Central memory CD8-positive, alpha-beta T cell (primary cell): ENCODE results near the gene PRICKLE3.

Experiments
- ATAC-seq: fragments of 150-1000 bp; cut with Tn5 transposase; replicated peaks from 2 replicates; pipeline ENCODE4 v1.10.0; 2022; ENCODE audit warnings: mild to moderate bottlenecking, moderate FRiP score, moderate number of reproducible peaks; ENCODE audit not compliant: poor library complexity, severe bottlenecking; ENCODE audit errors: extremely low read depth
- DNase-seq, 2 donors: peaks; one replicate each; pipeline ENCODE4 v3.0.0; 2021; ENCODE audit warnings: low spot score in 2 of 2
- H3K27ac Mint-ChIP-seq: one replicate; pipeline ENCODE4 v1.8.0; 2022; ENCODE audit warnings: low read depth, mild to moderate bottlenecking, moderate library complexity, mixed read lengths
- H3K27me3 Mint-ChIP-seq: one replicate; pipeline ENCODE4 v1.8.0; 2022; ENCODE audit warnings: mixed read lengths
- H3K36me3 Mint-ChIP-seq: one replicate; pipeline ENCODE4 v1.8.0; 2022; ENCODE audit warnings: mild to moderate bottlenecking, moderate library complexity, mixed read lengths; ENCODE audit not compliant: insufficient read depth
- H3K4me1 Mint-ChIP-seq: one replicate; pipeline ENCODE4 v1.8.0; 2022; ENCODE audit warnings: mixed read lengths
- H3K4me3 Mint-ChIP-seq: one replicate; pipeline ENCODE4 v1.8.0; 2022; ENCODE audit warnings: mild to moderate bottlenecking, moderate library complexity, mixed read lengths
- H3K9me3 Mint-ChIP-seq: one replicate; pipeline ENCODE4 v1.8.0; 2022; ENCODE audit warnings: mixed read lengths

Gene PRICKLE3

DNA sequence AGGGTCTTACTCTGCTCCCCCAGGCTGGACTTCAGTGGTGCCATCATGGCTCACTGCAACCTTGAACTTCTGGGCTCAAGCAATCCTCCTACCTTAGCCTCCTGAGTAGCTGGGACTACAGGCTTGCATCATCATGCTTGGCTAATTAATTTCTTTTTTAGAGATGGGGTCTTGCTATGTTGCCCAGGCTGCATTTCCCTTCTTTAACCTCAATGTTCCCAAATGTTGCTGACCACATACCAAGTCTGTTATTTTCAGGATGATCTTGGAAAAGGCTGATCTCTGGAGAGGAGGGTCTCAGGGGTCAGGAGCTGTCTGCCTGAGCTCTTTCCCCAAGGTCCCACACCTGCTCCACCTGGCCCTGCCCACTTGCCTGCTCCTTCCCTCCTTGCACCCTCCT is 33.9 kb upstream of the PRICKLE3 start:
- peaks cover 2% of the 10 kb centered on the region for H3K36me3 Mint-ChIP-seq
- no peaks in the 10 kb centered on the region for H3K9me3 Mint-ChIP-seq
- H3K4me3 Mint-ChIP-seq, result no peak overlapping the region
- H3K27ac Mint-ChIP-seq, result no peak overlapping the region
- no peak for ATAC-seq
- H3K27me3 Mint-ChIP-seq, result peaks cover 20% of the 10 kb centered on the region
- no peaks in the 10 kb centered on the region for H3K4me1 Mint-ChIP-seq
- no peak for DNase-seq

DNA sequence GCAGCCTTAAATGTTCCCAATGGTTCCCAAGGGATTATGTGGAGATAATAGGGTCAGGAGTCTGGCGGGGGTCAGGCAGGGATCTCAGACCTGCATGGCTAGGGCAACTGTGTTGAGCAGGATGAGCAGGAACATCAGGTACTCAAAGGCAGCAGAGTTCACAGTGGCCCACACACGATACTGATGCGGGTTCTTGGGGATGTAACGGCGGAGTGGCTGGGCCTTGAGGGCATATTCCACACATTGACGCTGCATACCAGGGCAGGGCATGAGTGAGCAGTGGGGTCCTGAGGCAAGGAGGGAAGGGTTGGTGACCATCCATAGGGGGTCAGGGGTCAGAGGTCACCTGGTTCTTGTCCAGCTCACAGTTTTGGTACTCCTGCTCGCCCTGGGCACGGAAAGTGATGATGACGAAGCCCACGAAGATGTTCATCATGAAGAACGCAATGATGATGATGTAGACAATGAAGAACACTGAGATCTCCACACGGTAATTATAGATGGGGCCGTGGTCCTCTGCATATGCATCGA is 28.9 kb upstream of the PRICKLE3 start:
- ATAC-seq (no peak), DNase-seq (no peak)
- Mint-ChIP-seq H3K4me1 (no peaks in the 10 kb centered on the region), H3K36me3 (no peaks in the 10 kb centered on the region), H3K9me3 (no peaks in the 10 kb centered on the region), H3K27ac (no peak overlapping the region), H3K4me3 (no peak overlapping the region), H3K27me3 (no peaks in the 10 kb centered on the region)

DNA sequence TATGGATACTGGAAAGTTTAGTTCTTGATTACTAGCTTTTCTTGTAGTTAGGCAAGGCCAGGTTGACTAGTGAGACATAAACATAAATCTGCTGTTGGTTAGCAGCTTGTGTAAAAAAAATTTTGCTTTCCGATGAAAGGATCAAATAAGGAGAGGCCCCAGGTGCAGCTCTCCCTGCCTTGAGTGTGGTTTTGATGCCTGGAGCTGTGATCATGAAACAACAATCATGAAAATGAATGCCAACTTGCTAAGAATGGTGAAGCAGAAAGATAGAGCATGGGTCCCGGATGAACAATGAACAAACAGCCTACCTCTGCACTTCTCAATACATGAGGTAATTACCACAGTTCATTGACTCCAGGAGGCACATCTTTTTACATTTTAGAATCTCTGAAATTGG is 28.2 kb upstream of the PRICKLE3 start:
- no peaks in the 10 kb centered on the region for H3K27me3 Mint-ChIP-seq
- no peak overlapping the region for H3K4me3 Mint-ChIP-seq
- H3K9me3 Mint-ChIP-seq, result no peaks in the 10 kb centered on the region
- H3K27ac Mint-ChIP-seq, result no peak overlapping the region
- no peaks in the 10 kb centered on the region for H3K36me3 Mint-ChIP-seq
- H3K4me1 Mint-ChIP-seq, result no peaks in the 10 kb centered on the region
- ATAC-seq (no peak), DNase-seq (no peak)

GRCh38 chrX:49212861-49213260 is 26.7 kb upstream of the PRICKLE3 start:
- Mint-ChIP-seq H3K36me3 (no peaks in the 10 kb centered on the region), H3K4me1 (no peaks in the 10 kb centered on the region), H3K27me3 (no peaks in the 10 kb centered on the region), H3K27ac (no peak overlapping the region), H3K9me3 (no peaks in the 10 kb centered on the region), H3K4me3 (no peak overlapping the region)
- ATAC-seq, result no peak
- no peak for DNase-seq

DNA sequence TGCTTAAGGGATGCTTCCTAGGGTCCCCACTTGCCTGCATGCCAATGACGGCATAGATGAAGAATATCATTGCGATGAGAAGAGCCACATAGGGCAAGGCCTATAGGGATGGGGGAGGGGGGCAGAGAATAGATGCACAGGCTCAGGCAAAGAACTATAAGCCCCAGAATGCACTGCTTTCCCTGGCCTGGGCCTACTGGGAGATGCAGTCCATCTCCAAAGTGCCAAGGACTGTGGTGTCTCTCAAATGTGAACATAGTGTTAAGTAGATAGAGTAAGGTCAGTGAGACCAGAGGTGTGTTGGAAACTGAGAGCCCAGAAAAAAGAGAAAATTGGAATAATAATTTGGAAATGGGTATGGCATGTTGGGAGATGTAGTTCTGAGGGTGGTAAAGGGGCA is 26.0 kb upstream of the PRICKLE3 start:
- no peak overlapping the region for H3K27ac Mint-ChIP-seq
- no peak overlapping the region for H3K4me3 Mint-ChIP-seq
- H3K36me3 Mint-ChIP-seq, result no peaks in the 10 kb centered on the region
- H3K4me1 Mint-ChIP-seq, result no peaks in the 10 kb centered on the region
- ATAC-seq (no peak), DNase-seq (no peak)
- H3K27me3 Mint-ChIP-seq, result no peaks in the 10 kb centered on the region
- no peaks in the 10 kb centered on the region for H3K9me3 Mint-ChIP-seq

- DNase-seq (no peak), ATAC-seq (no peak)
- Mint-ChIP-seq H3K9me3 (no peaks in the 10 kb centered on the region), H3K4me3 (no peak overlapping the region), H3K27me3 (no peaks in the 10 kb centered on the region), H3K4me1 (no peaks in the 10 kb centered on the region), H3K36me3 (no peaks in the 10 kb centered on the region), H3K27ac (no peak overlapping the region)
Observed at GRCh38 chrX:49211074-49211473, 24.9 kb upstream of the PRICKLE3 start.

GRCh38 chrX:49210406-49210805 is 24.2 kb upstream of the PRICKLE3 start:
- no peak for DNase-seq
- no peaks in the 10 kb centered on the region for H3K4me1 Mint-ChIP-seq
- H3K36me3 Mint-ChIP-seq, result no peaks in the 10 kb centered on the region
- H3K4me3 Mint-ChIP-seq, result no peak overlapping the region
- ATAC-seq, result no peak
- no peaks in the 10 kb centered on the region for H3K27me3 Mint-ChIP-seq
- H3K9me3 Mint-ChIP-seq, result no peaks in the 10 kb centered on the region
- H3K27ac Mint-ChIP-seq, result no peak overlapping the region

DNA sequence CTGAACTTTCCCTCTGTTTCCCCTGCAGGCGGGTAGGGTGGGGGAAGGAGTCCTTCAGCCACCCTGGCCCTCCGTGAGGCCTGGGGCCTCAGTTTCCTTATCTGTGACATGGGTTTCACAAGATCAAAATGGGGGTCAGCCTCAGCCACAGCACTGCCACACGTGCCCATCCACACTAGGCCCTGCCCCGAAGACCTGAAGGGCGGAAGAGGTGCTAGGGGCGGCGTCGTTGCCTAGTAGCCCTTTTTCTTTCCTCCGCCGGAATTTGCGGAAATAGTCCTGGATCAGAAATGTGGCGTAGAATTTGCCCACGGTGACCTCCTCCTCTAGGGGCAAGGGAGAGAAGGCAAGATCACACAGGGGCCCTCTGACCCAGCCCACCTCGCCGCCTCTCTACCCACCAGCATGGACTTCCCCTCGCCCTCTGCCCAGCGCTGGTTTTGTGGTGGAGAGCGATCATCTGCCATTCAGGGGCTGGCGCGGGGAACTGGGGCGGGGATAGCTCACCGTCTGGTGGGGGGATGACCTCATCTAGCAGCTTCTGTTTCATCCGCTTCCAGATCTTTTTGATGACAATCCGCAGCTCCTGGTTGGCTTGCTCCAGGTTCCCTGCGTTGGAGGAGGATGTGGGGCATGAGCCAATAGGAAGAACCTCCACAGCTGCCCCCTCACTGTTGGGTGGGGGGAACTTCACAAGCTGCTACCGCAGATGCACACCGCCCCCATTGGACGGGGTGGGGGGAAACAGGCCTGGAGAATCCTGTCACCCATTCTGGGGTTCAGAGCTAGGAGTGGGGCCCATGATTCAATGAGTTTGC is 23.5 kb upstream of the PRICKLE3 start:
- H3K9me3 Mint-ChIP-seq, result no peaks in the 10 kb centered on the region
- H3K27me3 Mint-ChIP-seq, result no peaks in the 10 kb centered on the region
- H3K36me3 Mint-ChIP-seq, result no peaks in the 10 kb centered on the region
- no peak overlapping the region for H3K27ac Mint-ChIP-seq
- H3K4me1 Mint-ChIP-seq, result no peaks in the 10 kb centered on the region
- H3K4me3 Mint-ChIP-seq, result no peak overlapping the region
- DNase-seq, result no peak
- ATAC-seq, result no peak

DNA sequence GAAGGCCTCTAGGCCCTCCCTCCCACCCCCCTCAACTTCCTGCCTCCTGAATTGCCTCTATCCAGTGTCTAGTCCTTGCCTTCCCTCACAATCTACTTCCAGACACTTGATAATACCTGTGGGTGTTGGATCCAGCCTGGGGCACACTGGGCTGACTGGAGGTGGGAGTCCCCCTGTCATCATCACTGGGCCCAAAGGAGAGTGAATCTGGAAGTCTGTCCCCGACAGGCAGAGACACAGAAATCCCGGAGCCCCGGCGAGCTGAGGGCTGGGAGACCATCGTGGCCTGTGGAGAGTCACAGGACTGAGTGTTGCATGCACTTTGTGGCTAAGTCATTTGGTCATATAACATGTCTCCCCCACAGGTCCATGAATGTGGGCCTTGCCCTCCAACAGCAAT is 22.2 kb upstream of the PRICKLE3 start:
- ATAC-seq (no peak), DNase-seq (no peak)
- no peaks in the 10 kb centered on the region for H3K27me3 Mint-ChIP-seq
- H3K36me3 Mint-ChIP-seq, result no peaks in the 10 kb centered on the region
- H3K4me1 Mint-ChIP-seq, result no peaks in the 10 kb centered on the region
- no peak overlapping the region for H3K4me3 Mint-ChIP-seq
- H3K9me3 Mint-ChIP-seq, result no peaks in the 10 kb centered on the region
- H3K27ac Mint-ChIP-seq, result no peak overlapping the region

DNA sequence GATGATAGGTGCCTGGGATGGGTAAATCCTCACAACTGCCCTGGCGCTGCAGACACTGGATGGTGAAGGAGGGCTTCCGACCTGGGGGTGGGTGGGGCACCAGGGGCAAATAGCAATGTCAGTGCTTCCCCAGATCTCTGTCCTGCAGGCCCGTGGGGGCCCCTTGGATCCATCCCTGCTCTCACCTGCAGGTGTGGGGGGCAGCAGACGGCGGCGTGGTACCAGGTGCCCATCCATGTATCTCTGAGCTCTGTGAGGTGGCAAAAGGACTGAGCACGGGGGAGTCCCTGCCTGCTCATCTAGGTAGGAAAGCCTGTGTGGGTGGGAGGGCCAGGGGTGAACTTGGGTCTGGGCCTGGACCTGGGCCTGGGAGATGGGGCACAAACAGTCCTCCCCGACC is 20.4 kb upstream of the PRICKLE3 start:
- ATAC-seq (no peak), DNase-seq (no peak)
- H3K4me3 Mint-ChIP-seq, result no peak overlapping the region
- no peaks in the 10 kb centered on the region for H3K27me3 Mint-ChIP-seq
- H3K9me3 Mint-ChIP-seq, result no peaks in the 10 kb centered on the region
- H3K27ac Mint-ChIP-seq, result no peak overlapping the region
- no peaks in the 10 kb centered on the region for H3K36me3 Mint-ChIP-seq
- no peaks in the 10 kb centered on the region for H3K4me1 Mint-ChIP-seq

DNA sequence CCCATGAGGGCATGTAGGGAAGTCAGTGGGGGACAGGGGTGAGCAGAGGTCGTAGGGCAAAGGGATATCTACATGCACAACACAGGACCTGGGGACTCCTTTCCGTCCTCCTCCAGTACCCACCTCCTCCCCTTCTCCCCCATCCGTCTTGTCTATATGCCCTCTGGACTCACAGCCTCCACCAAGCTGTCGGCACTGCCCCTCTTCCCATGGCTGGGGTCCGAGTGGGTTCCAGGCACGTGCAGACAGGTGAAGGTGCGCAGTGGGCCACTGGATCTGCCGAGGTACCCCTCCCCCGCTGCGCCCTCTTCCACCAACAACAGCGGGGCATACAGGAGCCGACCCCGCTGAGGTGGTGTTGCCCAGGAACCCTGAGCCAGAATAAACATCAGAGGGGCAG is 19.3 kb upstream of the PRICKLE3 start:
- Mint-ChIP-seq H3K4me1 (peaks cover 4% of the 10 kb centered on the region), H3K4me3 (no peak overlapping the region), H3K27me3 (no peaks in the 10 kb centered on the region), H3K27ac (no peak overlapping the region), H3K9me3 (no peaks in the 10 kb centered on the region), H3K36me3 (no peaks in the 10 kb centered on the region)
- DNase-seq (no peak), ATAC-seq (no peak)

- DNase-seq (no peak), ATAC-seq (no peak)
- H3K27me3 Mint-ChIP-seq, result no peaks in the 10 kb centered on the region
- H3K4me3 Mint-ChIP-seq, result no peak overlapping the region
- no peaks in the 10 kb centered on the region for H3K9me3 Mint-ChIP-seq
- H3K36me3 Mint-ChIP-seq, result no peaks in the 10 kb centered on the region
- no peak overlapping the region for H3K27ac Mint-ChIP-seq
- H3K4me1 Mint-ChIP-seq, result peaks cover 5% of the 10 kb centered on the region
Observed at GRCh38 chrX:49204709-49205108, 18.5 kb upstream of the PRICKLE3 start.

GRCh38 chrX:49204017-49204416 is 17.8 kb upstream of the PRICKLE3 start:
- ATAC-seq (no peak), DNase-seq (no peak)
- Mint-ChIP-seq H3K4me1 (peaks cover 5% of the 10 kb centered on the region), H3K27me3 (no peaks in the 10 kb centered on the region), H3K27ac (no peak overlapping the region), H3K4me3 (no peak overlapping the region), H3K9me3 (no peaks in the 10 kb centered on the region), H3K36me3 (no peaks in the 10 kb centered on the region)
